Adrenal gland (tissue), 5 donors: Measurements from ENCODE around the gene ZFTA.

Experiments used
- CTCF ChIP-seq, 6 experiments: fragments of 450-650 bp in 4 of 6; fragments of 200-600 bp in 2 of 6; sonication (generic) in 1 of 6; IDR thresholded peaks; 1 replicate in 5 of 6; 2 replicates in 1 of 6; pipeline versions ENCODE4 v1.5.1 to v1.8.0; 2016 to 2021; ENCODE audit warnings: antibody characterized with exemption in 6 of 6, mild to moderate bottlenecking in 2 of 6, moderate library complexity in 1 of 6
- POLR2A ChIP-seq, 2 donors: fragments of 450-650 bp; IDR thresholded peaks; one replicate each; pipeline ENCODE4 v1.6.1; 2017; ENCODE audit warnings: antibody characterized with exemption in 2 of 2, mild to moderate bottlenecking in 2 of 2, moderate library complexity in 1 of 2
- donor health status: DM: no; HTN: no; CAD: no.

- TF ChIP-seq CTCF (IDR thresholded peaks at IDR 0.05) (no peak), POLR2A (IDR thresholded peaks at IDR 0.05) (no peak)
These were observed 7.4 kb downstream of the ZFTA start for GRCh38 chr11:63761188-63761587.
